ENCODE measurements around the gene ELANE. TPM values are rescaled to one million over a fixed set of nuclear protein-coding genes. Genes with fewer than 3 reads are reported as not detected.

ELANE gene
- total and polyA plus RNA-seq, 9 of the 15 experiments (the other 6 are each of a cell fraction or from before 2014, with no cell fraction given), result not detected

- ATAC-seq, result no peak
- TF ChIP-seq SIX5 (IDR thresholded peaks at IDR 0.05; ENCODE audit: borderline replicate concordance in 1 of 2, insufficient read depth in 1 of 2, low read depth in 1 of 2, low read length in 2 of 2) (no peak), ZNF780A (CRISPR knock-in tag; IDR thresholded peaks at IDR 0.05) (no peak), RAD51 (IDR thresholded peaks at IDR 0.05; ENCODE audit: borderline replicate concordance, low read depth) (no peak), FIP1L1 (IDR thresholded peaks at IDR 0.05; ENCODE audit: low read depth, low read length, poor library complexity, severe bottlenecking) (peak; percentile 71), ZNF507 (tag; conservative IDR thresholded peaks at IDR 0.05) (no peak), RBM22 (IDR thresholded peaks at IDR 0.05; ENCODE audit: low read depth, low read length, poor library complexity, severe bottlenecking) (peak; percentile 84), PRPF4 (IDR thresholded peaks at IDR 0.05; ENCODE audit: insufficient read depth, low read depth, low read length, poor library complexity, severe bottlenecking) (peak; percentile 11), KLF13 (tag; IDR thresholded peaks at IDR 0.05; ENCODE audit: borderline replicate concordance, low read depth) (no peak), RBM25 (IDR thresholded peaks at IDR 0.05; ENCODE audit: low read depth, low read length, severe bottlenecking) (no peak), HNRNPH1 (optimal IDR thresholded peaks at IDR 0.05; ENCODE audit: low read depth, low read length) (no peak), HNRNPL (IDR thresholded peaks at IDR 0.05; ENCODE audit: low read depth, low read length) (peak; percentile 99)
- TF ChIP-seq, protein P1, sequence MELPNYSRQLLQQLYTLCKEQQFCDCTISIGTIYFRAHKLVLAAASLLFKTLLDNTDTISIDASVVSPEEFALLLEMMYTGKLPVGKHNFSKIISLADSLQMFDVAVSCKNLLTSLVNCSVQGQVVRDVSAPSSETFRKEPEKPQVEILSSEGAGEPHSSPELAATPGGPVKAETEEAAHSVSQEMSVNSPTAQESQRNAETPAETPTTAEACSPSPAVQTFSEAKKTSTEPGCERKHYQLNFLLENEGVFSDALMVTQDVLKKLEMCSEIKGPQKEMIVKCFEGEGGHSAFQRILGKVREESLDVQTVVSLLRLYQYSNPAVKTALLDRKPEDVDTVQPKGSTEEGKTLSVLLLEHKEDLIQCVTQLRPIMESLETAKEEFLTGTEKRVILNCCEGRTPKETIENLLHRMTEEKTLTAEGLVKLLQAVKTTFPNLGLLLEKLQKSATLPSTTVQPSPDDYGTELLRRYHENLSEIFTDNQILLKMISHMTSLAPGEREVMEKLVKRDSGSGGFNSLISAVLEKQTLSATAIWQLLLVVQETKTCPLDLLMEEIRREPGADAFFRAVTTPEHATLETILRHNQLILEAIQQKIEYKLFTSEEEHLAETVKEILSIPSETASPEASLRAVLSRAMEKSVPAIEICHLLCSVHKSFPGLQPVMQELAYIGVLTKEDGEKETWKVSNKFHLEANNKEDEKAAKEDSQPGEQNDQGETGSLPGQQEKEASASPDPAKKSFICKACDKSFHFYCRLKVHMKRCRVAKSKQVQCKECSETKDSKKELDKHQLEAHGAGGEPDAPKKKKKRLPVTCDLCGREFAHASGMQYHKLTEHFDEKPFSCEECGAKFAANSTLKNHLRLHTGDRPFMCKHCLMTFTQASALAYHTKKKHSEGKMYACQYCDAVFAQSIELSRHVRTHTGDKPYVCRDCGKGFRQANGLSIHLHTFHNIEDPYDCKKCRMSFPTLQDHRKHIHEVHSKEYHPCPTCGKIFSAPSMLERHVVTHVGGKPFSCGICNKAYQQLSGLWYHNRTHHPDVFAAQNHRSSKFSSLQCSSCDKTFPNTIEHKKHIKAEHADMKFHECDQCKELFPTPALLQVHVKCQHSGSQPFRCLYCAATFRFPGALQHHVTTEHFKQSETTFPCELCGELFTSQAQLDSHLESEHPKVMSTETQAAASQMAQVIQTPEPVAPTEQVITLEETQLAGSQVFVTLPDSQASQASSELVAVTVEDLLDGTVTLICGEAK (IDR thresholded peaks at IDR 0.05), result no peak
- TF ChIP-seq, protein P1 (CRISPR knock-in tag; IDR thresholded peaks at IDR 0.05), result no peak
These were observed 36.9 kb upstream of the ELANE start for GRCh38 chr19:815079-815774.

More at GRCh38 chr19:815079-815774, 36.9 kb upstream of the ELANE start:
- H3K9me3 ChIP-seq (replicated peaks; ENCODE audit: control insufficient read depth, insufficient read depth, low read depth, low read length), result peaks cover 3% of the 10 kb centered on the region
- no peak overlapping the region for H3K4me3 ChIP-seq
- no peak overlapping the region for H2AFZ ChIP-seq (ENCODE audit: low read depth, low read length)
- CTCF ChIA-PET (ENCODE audit: low intra/inter-chr PET ratio), result no interaction called here
- H3K79me2 ChIP-seq (ENCODE audit: control insufficient read depth, insufficient read depth, low read length), result peaks cover 3% of the 10 kb centered on the region; the same call in 1 of the 3 replicates
- no peaks in the 10 kb centered on the region for H3K9me1 ChIP-seq (ENCODE audit: control insufficient read depth, insufficient read depth, low read length)
- FAIRE-seq (no peak), DNase-seq (ENCODE audit: extremely low read depth in 1 of 4, low spot score in 3 of 4) (peak in 1 of 4 experiments; percentile 19)
- peaks cover 49% of the 10 kb centered on the region for H3K36me3 ChIP-seq (ENCODE audit: control insufficient read depth, insufficient read depth, low read length)
- no peak overlapping the region for H3K9ac ChIP-seq (ENCODE audit: insufficient read depth in 1 of 2, low read depth in 2 of 2, low read length in 2 of 2)
- POLR2A ChIA-PET, result interaction anchor here (0.6 to 1.4 kb wide), 8 partner anchors 9 to 224 kb away, joined by 3 to 9 read pairs (median 4); partner anchors contain the start of gene PTBP1
- intact Hi-C loops (cut with micrococcal nuclease), result no loop called here
- in situ Hi-C loops (cut with MboI), result no loop called here
- 93% methylated on average over 28 of the region's 47 CpGs for WGBS (ENCODE audit: insufficient coverage, low coverage, missing lambda C conversion rate)
- H3K4me1 ChIP-seq (replicated peaks in 1 of 2; ENCODE audit: control insufficient read depth in 2 of 2, insufficient read depth in 2 of 2, low read length in 2 of 2), result peaks cover 0 to 49% of the 10 kb centered on the region in 2 experiments; a peak in 2 of 5 replicates
- H3K27me3 ChIP-seq (ENCODE audit: control insufficient read depth in 2 of 2, insufficient read depth in 2 of 2, low read length in 2 of 2), result no peaks in the 10 kb centered on the region
- H4K20me1 ChIP-seq (replicated peaks; ENCODE audit: control insufficient read depth, insufficient read depth, low read length), result no peaks in the 10 kb centered on the region
- no peak overlapping the region for H3K4me2 ChIP-seq (ENCODE audit: insufficient read depth, low read length)
- BruUV-seq (replicated peaks), result no TSS peak
- no peak overlapping the region for H3K27ac ChIP-seq (ENCODE audit: extremely low read depth, low read depth, low read length)
